Measurements from ENCODE around the gene ALG12.

- TF ChIP-seq CTCF (IDR thresholded peaks at IDR 0.05; ENCODE audit: insufficient read depth, low read depth, low read length) (no peak), EZH2 (IDR thresholded peaks at IDR 0.05; ENCODE audit: insufficient read depth, low read length) (no peak)
Measured at GRCh38 chr22:49947296-49947622, 29.0 kb upstream of the ALG12 start.
